ENCODE measurements around the gene PCGF3. TPM values are rescaled to one million over a fixed set of nuclear protein-coding genes. Genes with fewer than 3 reads are reported as not detected.
A peak's percentile ranks its signal among the peaks of the same experiment; 100 is the strongest.

Gene PCGF3
- total and polyA plus RNA-seq, 9 of the 15 experiments (the other 6 are each of a cell fraction or from before 2014, with no cell fraction given) = 2.6 to 46.1 (median 20.3) TPM

DNA sequence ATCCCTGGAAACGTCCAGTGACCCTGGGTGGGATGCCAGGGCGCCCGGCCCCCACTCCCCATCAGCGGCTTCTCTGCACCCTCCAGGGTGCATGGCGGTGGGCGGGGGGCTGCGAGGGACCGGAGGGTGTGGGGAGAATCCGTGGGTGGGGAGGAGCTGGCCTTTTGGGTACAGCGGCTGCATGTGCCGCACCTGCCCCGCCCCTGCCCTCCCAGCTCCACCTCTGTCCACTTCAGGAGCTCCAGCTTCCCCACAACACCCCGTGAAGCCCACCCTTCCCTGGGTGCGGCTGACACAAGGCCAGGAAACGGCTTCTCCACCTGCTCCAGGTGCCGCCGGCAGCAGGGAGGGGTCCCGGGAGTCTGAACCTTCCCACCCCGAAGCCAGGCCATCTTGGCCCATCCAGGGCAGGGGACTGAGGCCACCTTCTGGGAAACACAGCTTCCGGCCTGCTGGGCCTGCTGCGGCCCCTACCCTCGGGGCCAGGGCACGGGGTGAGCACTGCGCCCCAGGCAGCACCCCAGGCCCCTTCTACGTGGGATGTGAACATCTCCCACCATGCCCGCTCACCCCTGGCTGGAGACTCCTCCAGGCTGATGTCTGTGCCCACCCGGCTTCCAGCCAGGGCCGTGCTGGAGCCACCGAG lies 85.7 kb downstream of the PCGF3 start:
- in situ Hi-C loops (cut with MboI) (no loop called here), intact Hi-C loops (cut with micrococcal nuclease) (no loop called here)
- no peaks in the 10 kb centered on the region for H3K9me1 ChIP-seq (ENCODE audit: control insufficient read depth, insufficient read depth, low read length)
- no peak overlapping the region for H3K4me3 ChIP-seq
- FAIRE-seq (no peak), DNase-seq (ENCODE audit: extremely low read depth in 1 of 4, low spot score in 3 of 4) (no peak), ATAC-seq (no peak)
- WGBS (ENCODE audit: insufficient coverage, low coverage, missing lambda C conversion rate) = 22% methylated on average over 17 of the region's 29 CpGs
- CTCF ChIA-PET (ENCODE audit: low intra/inter-chr PET ratio) = no interaction called here
- no peaks in the 10 kb centered on the region for H3K79me2 ChIP-seq (ENCODE audit: control insufficient read depth, insufficient read depth, low read length)
- POLR2A ChIA-PET = interaction anchor here (1.9 kb wide), 1 partner anchor 9 kb away, joined by 7 read pairs; no protein-coding TSS in a partner anchor
- no peak overlapping the region for H2AFZ ChIP-seq (ENCODE audit: low read depth, low read length)
- no peaks in the 10 kb centered on the region for H3K36me3 ChIP-seq (ENCODE audit: control insufficient read depth, insufficient read depth, low read length)
- H3K9ac ChIP-seq (ENCODE audit: insufficient read depth in 1 of 2, low read depth in 2 of 2, low read length in 2 of 2) = peak overlapping the region in 1 of 2 experiments; percentile 26; a peak in 1 of 4 replicates
- H4K20me1 ChIP-seq (replicated peaks; ENCODE audit: control insufficient read depth, insufficient read depth, low read length) = 0 out of 2 replicates have a peak, but pooled peaks cover 3% of the 10 kb centered on the region
- peaks cover 15 to 40% of the 10 kb centered on the region in 2 experiments for H3K27me3 ChIP-seq (ENCODE audit: control insufficient read depth in 2 of 2, insufficient read depth in 2 of 2, low read length in 2 of 2)
- BruUV-seq (replicated peaks) = no TSS peak
- no peaks in the 10 kb centered on the region for H3K9me3 ChIP-seq (replicated peaks; ENCODE audit: control insufficient read depth, insufficient read depth, low read depth, low read length)
- H3K27ac ChIP-seq (ENCODE audit: extremely low read depth, low read depth, low read length) = no peak overlapping the region
- no peak for TF ChIP-seq ZKSCAN1 (IDR thresholded peaks at IDR 0.05; ENCODE audit: low read depth, low read length)
- no peak for TF ChIP-seq SAFB2 (IDR thresholded peaks at IDR 0.05; ENCODE audit: borderline replicate concordance, low read depth, low read length, severe bottlenecking)
- TF ChIP-seq PHB2 (IDR thresholded peaks at IDR 0.05; ENCODE audit: low read depth) = no peak
- TF ChIP-seq ZNF134 (CRISPR knock-in tag; conservative IDR thresholded peaks at IDR 0.05) = no peak
- TF ChIP-seq, protein P1, sequence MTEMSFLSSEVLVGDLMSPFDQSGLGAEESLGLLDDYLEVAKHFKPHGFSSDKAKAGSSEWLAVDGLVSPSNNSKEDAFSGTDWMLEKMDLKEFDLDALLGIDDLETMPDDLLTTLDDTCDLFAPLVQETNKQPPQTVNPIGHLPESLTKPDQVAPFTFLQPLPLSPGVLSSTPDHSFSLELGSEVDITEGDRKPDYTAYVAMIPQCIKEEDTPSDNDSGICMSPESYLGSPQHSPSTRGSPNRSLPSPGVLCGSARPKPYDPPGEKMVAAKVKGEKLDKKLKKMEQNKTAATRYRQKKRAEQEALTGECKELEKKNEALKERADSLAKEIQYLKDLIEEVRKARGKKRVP (CRISPR knock-in tag; IDR thresholded peaks at IDR 0.05) = no peak
- TF ChIP-seq, protein P2, sequence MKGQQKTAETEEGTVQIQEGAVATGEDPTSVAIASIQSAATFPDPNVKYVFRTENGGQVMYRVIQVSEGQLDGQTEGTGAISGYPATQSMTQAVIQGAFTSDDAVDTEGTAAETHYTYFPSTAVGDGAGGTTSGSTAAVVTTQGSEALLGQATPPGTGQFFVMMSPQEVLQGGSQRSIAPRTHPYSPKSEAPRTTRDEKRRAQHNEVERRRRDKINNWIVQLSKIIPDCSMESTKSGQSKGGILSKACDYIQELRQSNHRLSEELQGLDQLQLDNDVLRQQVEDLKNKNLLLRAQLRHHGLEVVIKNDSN (CRISPR knock-in tag; IDR thresholded peaks at IDR 0.05) = no peak
- no peak for TF ChIP-seq SMAD4 (CRISPR knock-in tag; conservative IDR thresholded peaks at IDR 0.05)
- TF ChIP-seq, protein P3, sequence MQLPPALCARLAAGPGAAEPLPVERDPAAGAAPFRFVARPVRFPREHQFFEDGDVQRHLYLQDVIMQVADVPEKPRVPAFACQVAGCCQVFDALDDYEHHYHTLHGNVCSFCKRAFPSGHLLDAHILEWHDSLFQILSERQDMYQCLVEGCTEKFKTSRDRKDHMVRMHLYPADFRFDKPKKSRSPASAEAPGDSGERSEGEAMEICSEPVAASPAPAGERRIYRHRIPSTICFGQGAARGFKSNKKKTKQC (CRISPR knock-in tag; IDR thresholded peaks at IDR 0.05) = no peak
- no peak for TF ChIP-seq HNRNPL (IDR thresholded peaks at IDR 0.05; ENCODE audit: low read depth, low read length)
- peaks cover 0 to 86% of the 10 kb centered on the region in 2 experiments; a peak in 3 of 5 replicates for H3K4me1 ChIP-seq (replicated peaks in 1 of 2; ENCODE audit: control insufficient read depth in 2 of 2, insufficient read depth in 2 of 2, low read length in 2 of 2)
- no peak overlapping the region for H3K4me2 ChIP-seq (ENCODE audit: insufficient read depth, low read length)

Measured in K562 (cell line).